HepG2 (cell line): Measurements from ENCODE around the gene RAB42. TPM values are rescaled to one million over a fixed set of nuclear protein-coding genes. Genes with fewer than 3 reads are reported as not detected.

Source experiments
- DBP ChIP-seq: sonication (generic); formaldehyde crosslinking; IDR thresholded peaks from 2 replicates; pipeline ENCODE4 v1.4.0; 2020; ENCODE audit warnings: missing genetic modification reagents; ENCODE audit errors: not compliant biosample characterization
- DRAP1 ChIP-seq: IDR thresholded peaks from 2 replicates; pipeline ENCODE4 v1.6.1; 2016; ENCODE audit warnings: missing genetic modification reagents, missing compliant biosample characterization
- GATA4 ChIP-seq: sonication (generic); IDR thresholded peaks from 2 replicates; pipeline ENCODE4 v1.6.1; 2016; ENCODE audit warnings: antibody characterized with exemption, low read depth, borderline replicate concordance
- HNF4G ChIP-seq, 2 experiments: sonication (generic) in 1 of 2; formaldehyde crosslinking in 1 of 2; IDR thresholded peaks; 2 replicates each; pipeline versions ENCODE4 v1.4.0 to v1.6.1; 2011 to 2020; ENCODE audit warnings: borderline replicate concordance in 2 of 2, low read depth in 2 of 2, mild to moderate bottlenecking in 2 of 2, low read length in 1 of 2, missing genetic modification reagents in 1 of 2, moderate library complexity in 1 of 2
- MAFF ChIP-seq: IDR thresholded peaks from 2 replicates; pipeline ENCODE4 v1.6.1; 2011; ENCODE audit warnings: low read depth, low read length, improper control_type of control experiment
- MIXL1 ChIP-seq: IDR thresholded peaks from 2 replicates; pipeline ENCODE4 v1.6.1; 2016
- PHB2 ChIP-seq: fragments of 450-650 bp; IDR thresholded peaks from 2 replicates; pipeline ENCODE4 v1.6.1; 2018; ENCODE audit not compliant: partially characterized antibody
- RBFOX2 ChIP-seq: fragments of 200-400 bp; formaldehyde crosslinking; IDR thresholded peaks from 2 replicates; pipeline ENCODE4 v1.6.1; 2017; ENCODE audit warnings: low read depth, mild to moderate bottlenecking, low read length
- TFE3 ChIP-seq: IDR thresholded peaks from 2 replicates; pipeline ENCODE4 v1.6.1; 2016
- ZNF589 ChIP-seq: sonication (generic); formaldehyde crosslinking; conservative IDR thresholded peaks from 2 replicates; pipeline ENCODE4 v1.8.0; 2022; ENCODE audit warnings: mild to moderate bottlenecking, moderate library complexity, missing genetic modification reagents
- ZNF704 ChIP-seq: sonication (generic); formaldehyde crosslinking; IDR thresholded peaks from 2 replicates; pipeline ENCODE4 v1.8.1; 2023; ENCODE audit warnings: mild to moderate bottlenecking, inconsistent platforms, moderate library complexity, missing genetic modification reagents, borderline replicate concordance
- ZNF710 ChIP-seq: sonication (generic); formaldehyde crosslinking; IDR thresholded peaks from 2 replicates; pipeline ENCODE4 v1.5.0; 2020; ENCODE audit warnings: mild to moderate bottlenecking, missing genetic modification reagents, borderline replicate concordance
- ZNF724P ChIP-seq: sonication (generic); formaldehyde crosslinking; IDR thresholded peaks from 2 replicates; pipeline ENCODE4 v1.8.0; 2022; ENCODE audit warnings: missing genetic modification reagents, borderline replicate concordance
- ZSCAN9 ChIP-seq: IDR thresholded peaks from 2 replicates; pipeline ENCODE4 v1.6.1; 2016; ENCODE audit warnings: borderline replicate concordance
- polyA plus RNA-seq, 8 experiments: library from polyadenylated mRNA; depleted of rRNA in 3 of 8; stranded (reverse) in 7 of 8; unstranded in 1 of 8; fragments of >200 nt; fragmentation: Illumina TruSeq in 4 of 8; extraction: Trizol in 4 of 8; gene quantifications; 2 replicates each; pipeline versions ENCODE4 v1.2.1 to v1.2.3, GENCODE V29; 2011 to 2016; ENCODE audit warnings: low read depth in 4 of 8, missing spikeins in 1 of 8, mixed read lengths in 1 of 8; ENCODE audit not compliant: insufficient read depth in 1 of 8
- total RNA-seq, 5 experiments: library from RNA; depleted of rRNA; stranded (reverse); fragments of >200 nt; fragmentation: Illumina TruSeq; extraction: Trizol; gene quantifications; 2 replicates each; pipeline ENCODE4 v1.2.3, GENCODE V29; 2016; ENCODE audit warnings: low read depth in 1 of 5
- TF ChIP-seq, protein P1 (sequence below): IDR thresholded peaks from 2 replicates; pipeline ENCODE4 v1.6.1; 2016; ENCODE audit warnings: mild to moderate bottlenecking
- TF ChIP-seq, protein P2 (sequence below): sonication (generic); formaldehyde crosslinking; IDR thresholded peaks from 2 replicates; pipeline ENCODE4 v1.4.0; 2020; ENCODE audit warnings: missing genetic modification reagents

The RAB42 gene
- total and polyA plus RNA-seq, 2 of the 13 experiments (the other 11 are each of a cell fraction or from before 2014, with no cell fraction given), result 10.4 to 166 TPM

DNA sequence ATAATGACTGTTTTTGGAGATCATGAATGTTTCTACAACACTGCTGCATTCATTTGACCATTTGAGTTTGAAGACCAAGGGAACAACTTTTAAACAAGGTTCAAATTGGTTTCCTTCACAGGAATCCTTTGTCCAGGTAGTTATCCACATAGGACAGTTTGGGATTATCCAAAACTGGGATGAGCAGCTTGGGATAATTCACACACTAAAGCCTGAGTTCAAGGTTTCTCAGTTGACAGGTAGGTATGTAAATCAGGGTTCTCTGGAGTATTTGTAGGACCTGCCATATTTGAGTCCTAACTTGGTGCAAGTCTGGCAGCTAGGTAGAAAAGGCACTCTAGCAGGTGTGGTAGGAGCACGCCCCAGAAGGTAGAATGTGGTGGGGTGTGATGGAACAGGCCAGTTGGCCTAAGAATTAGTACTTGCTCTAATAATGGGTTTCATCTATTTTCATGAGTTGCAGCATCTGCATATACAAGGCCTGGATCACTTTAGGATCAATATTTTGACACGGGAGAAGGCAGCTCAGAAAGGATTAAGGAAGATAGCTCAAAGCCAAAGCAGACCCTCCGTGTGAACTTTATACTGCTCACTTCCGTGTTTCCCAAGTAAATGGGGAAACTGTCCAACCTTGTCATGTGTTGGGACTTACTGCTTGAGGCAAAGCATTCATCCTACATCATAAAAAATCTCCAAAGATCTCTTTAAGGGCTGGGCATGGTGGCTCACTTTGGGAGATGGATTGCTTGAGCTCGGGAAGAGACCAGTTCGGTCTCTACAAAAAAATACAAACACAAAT, 14.1 kb upstream of the RAB42 start (continued):
- no peak for TF ChIP-seq DRAP1 (CRISPR knock-in tag)
- TF ChIP-seq MIXL1, result no peak
- TF ChIP-seq RBFOX2, result peak; percentile 79
- no peak for TF ChIP-seq ZNF710 (CRISPR knock-in tag)
- peak; percentile 66; the same call in 1 of the 2 replicates for TF ChIP-seq ZNF589
- TF ChIP-seq HNF4G (IDR thresholded peaks at IDR 0.05; ENCODE audit: borderline replicate concordance, low read depth, low read length), result no peak
- TF ChIP-seq HNF4G (CRISPR knock-in tag; IDR thresholded peaks at IDR 0.05; ENCODE audit: borderline replicate concordance, low read depth), result no peak
- TF ChIP-seq PHB2, result no peak
- TF ChIP-seq GATA4, result peak; percentile 16; the same call in 1 of the 2 replicates
- TF ChIP-seq, protein P1, sequence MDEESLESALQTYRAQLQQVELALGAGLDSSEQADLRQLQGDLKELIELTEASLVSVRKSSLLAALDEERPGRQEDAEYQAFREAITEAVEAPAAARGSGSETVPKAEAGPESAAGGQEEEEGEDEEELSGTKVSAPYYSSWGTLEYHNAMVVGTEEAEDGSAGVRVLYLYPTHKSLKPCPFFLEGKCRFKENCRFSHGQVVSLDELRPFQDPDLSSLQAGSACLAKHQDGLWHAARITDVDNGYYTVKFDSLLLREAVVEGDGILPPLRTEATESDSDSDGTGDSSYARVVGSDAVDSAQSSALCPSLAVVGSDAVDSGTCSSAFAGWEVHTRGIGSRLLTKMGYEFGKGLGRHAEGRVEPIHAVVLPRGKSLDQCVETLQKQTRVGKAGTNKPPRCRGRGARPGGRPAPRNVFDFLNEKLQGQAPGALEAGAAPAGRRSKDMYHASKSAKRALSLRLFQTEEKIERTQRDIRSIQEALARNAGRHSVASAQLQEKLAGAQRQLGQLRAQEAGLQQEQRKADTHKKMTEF (CRISPR knock-in tag), result peak; percentile 27; the same call in 1 of the 2 replicates
- TF ChIP-seq ZNF724P (CRISPR knock-in tag), result no peak
- no peak for TF ChIP-seq TFE3 (CRISPR knock-in tag)
- no peak for TF ChIP-seq DBP
- peak; percentile 48; the same call in 1 of the 2 replicates for TF ChIP-seq ZSCAN9 (CRISPR knock-in tag)
- no peak for TF ChIP-seq MAFF
- TF ChIP-seq, protein P2, sequence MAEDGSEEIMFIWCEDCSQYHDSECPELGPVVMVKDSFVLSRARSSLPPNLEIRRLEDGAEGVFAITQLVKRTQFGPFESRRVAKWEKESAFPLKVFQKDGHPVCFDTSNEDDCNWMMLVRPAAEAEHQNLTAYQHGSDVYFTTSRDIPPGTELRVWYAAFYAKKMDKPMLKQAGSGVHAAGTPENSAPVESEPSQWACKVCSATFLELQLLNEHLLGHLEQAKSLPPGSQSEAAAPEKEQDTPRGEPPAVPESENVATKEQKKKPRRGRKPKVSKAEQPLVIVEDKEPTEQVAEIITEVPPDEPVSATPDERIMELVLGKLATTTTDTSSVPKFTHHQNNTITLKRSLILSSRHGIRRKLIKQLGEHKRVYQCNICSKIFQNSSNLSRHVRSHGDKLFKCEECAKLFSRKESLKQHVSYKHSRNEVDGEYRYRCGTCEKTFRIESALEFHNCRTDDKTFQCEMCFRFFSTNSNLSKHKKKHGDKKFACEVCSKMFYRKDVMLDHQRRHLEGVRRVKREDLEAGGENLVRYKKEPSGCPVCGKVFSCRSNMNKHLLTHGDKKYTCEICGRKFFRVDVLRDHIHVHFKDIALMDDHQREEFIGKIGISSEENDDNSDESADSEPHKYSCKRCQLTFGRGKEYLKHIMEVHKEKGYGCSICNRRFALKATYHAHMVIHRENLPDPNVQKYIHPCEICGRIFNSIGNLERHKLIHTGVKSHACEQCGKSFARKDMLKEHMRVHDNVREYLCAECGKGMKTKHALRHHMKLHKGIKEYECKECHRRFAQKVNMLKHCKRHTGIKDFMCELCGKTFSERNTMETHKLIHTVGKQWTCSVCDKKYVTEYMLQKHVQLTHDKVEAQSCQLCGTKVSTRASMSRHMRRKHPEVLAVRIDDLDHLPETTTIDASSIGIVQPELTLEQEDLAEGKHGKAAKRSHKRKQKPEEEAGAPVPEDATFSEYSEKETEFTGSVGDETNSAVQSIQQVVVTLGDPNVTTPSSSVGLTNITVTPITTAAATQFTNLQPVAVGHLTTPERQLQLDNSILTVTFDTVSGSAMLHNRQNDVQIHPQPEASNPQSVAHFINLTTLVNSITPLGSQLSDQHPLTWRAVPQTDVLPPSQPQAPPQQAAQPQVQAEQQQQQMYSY (CRISPR knock-in tag), result 0 out of 2 replicates have a peak, but pooled peaks have one; percentile 18
- TF ChIP-seq ZNF704, result no peak
